ENCODE results near the gene KRTCAP3. TPM values are rescaled to one million over a fixed set of nuclear protein-coding genes. Genes with fewer than 3 reads are reported as not detected.
A peak's percentile ranks its signal among the peaks of the same experiment; 100 is the strongest.

Gene KRTCAP3
- total and polyA plus RNA-seq, 9 of the 15 experiments (the other 6 are each of a cell fraction or from before 2014, with no cell fraction given) = 0.24 to 1.4 (median 0.73) TPM

- TF ChIP-seq UBTF (IDR thresholded peaks at IDR 0.05; ENCODE audit: borderline replicate concordance in 1 of 2, low read depth in 2 of 2, low read length in 2 of 2) (0 out of 4 replicates have a peak, but pooled peaks of 1 of the 2 experiments have one; percentile 39), NR2F6 (CRISPR knock-in tag; IDR thresholded peaks at IDR 0.05) (no peak), SMAD3 (CRISPR knock-in tag; conservative IDR thresholded peaks at IDR 0.05) (no peak), HEY1 (CRISPR knock-in tag; IDR thresholded peaks at IDR 0.05; ENCODE audit: borderline replicate concordance) (no peak), BRCA1 (IDR thresholded peaks at IDR 0.05) (no peak), BRCA1 (CRISPR knock-in tag; IDR thresholded peaks at IDR 0.05) (no peak), TEAD2 (tag; IDR thresholded peaks at IDR 0.05) (no peak), PRDM10 (IDR thresholded peaks at IDR 0.05; ENCODE audit: partially characterized antibody) (no peak), ELK3 (CRISPR knock-in tag; IDR thresholded peaks at IDR 0.05) (no peak), ZC3H11A (IDR thresholded peaks at IDR 0.05; ENCODE audit: low read depth, low read length) (no peak), ZBTB2 (IDR thresholded peaks at IDR 0.05) (peak; percentile 98), EP400 (IDR thresholded peaks at IDR 0.05) (peak; percentile 54), HIVEP1 (CRISPR knock-in tag; IDR thresholded peaks at IDR 0.05) (no peak), FOS (IDR thresholded peaks at IDR 0.05; ENCODE audit: extremely low read depth, insufficient read length) (peak; percentile 24), ATF3 (IDR thresholded peaks at IDR 0.05) (peak; percentile 58; the same call in 1 of the 2 replicates), ATF3 (CRISPR knock-in tag; conservative IDR thresholded peaks at IDR 0.05) (0 out of 2 replicates have a peak, but pooled peaks have one; percentile 9), RNF2 (IDR thresholded peaks at IDR 0.05) (no peak), CHCHD3 (CRISPR knock-in tag; IDR thresholded peaks at IDR 0.05) (no peak), BMI1 (IDR thresholded peaks at IDR 0.05; ENCODE audit: low read length) (peak; percentile 83)
Observed at GRCh38 chr2:27489498-27490397, 47.6 kb downstream of the KRTCAP3 start, which contains the start of gene IFT172 (continued).
